HG03457 (cell line): ENCODE measurements around the gene ZNF282.

Experiments used
- ATAC-seq: cut with Tn5 transposase; IDR thresholded peaks from one replicate; pipeline ENCODE4 v1.9.1; 2021; ENCODE audit warnings: moderate number of reproducible peaks; ENCODE audit not compliant: unreplicated experiment

ZNF282 gene

GRCh38 chr7:149195180-149196150 is at the start of gene ZNF282:
Gene ZNF282 (plus strand): TSS chr7:149195546. CDS start chr7:149195590, 44 bp downstream.
- ATAC-seq, result peak; percentile 94

GRCh38 chr7:149147072-149147751 is 48.1 kb upstream of the ZNF282 start, which contains the start of gene ZNF398:
Gene ZNF398 (plus strand): TSS chr7:149147453. CDS start chr7:149147743, 290 bp downstream.
- peak; percentile 61 for ATAC-seq

- peak; percentile 30 for ATAC-seq
Measured at GRCh38 chr7:149147752-149148653, 47.3 kb upstream of the ZNF282 start.

GRCh38 chr7:149150981-149151380 is 44.4 kb upstream of the ZNF282 start:
- no peak for ATAC-seq

- ATAC-seq, result no peak
Measured at GRCh38 chr7:149153346-149153745, 42.0 kb upstream of the ZNF282 start.

GRCh38 chr7:149154056-149154455 is 41.3 kb upstream of the ZNF282 start:
- ATAC-seq, result no peak

- ATAC-seq, result no peak
Measured at GRCh38 chr7:149156898-149157297, 38.4 kb upstream of the ZNF282 start.

- no peak for ATAC-seq
Measured at GRCh38 chr7:149161241-149161848, 34.0 kb upstream of the ZNF282 start.

- ATAC-seq, result no peak
Measured at GRCh38 chr7:149166142-149166541, 29.2 kb upstream of the ZNF282 start.

- no peak for ATAC-seq
Measured at GRCh38 chr7:149166630-149167352, 28.6 kb upstream of the ZNF282 start.

GRCh38 chr7:149171892-149172533 is 23.3 kb upstream of the ZNF282 start:
- no peak for ATAC-seq

GRCh38 chr7:149172534-149172920 is 22.8 kb upstream of the ZNF282 start:
- no peak for ATAC-seq

- ATAC-seq, result no peak
Measured at GRCh38 chr7:149175150-149175549, 20.2 kb upstream of the ZNF282 start.

GRCh38 chr7:149179241-149179640 is 16.1 kb upstream of the ZNF282 start:
- ATAC-seq, result no peak

GRCh38 chr7:149180722-149181449 is 14.5 kb upstream of the ZNF282 start:
- no peak for ATAC-seq

- ATAC-seq, result no peak
Measured at GRCh38 chr7:149181450-149181790, 13.9 kb upstream of the ZNF282 start.

GRCh38 chr7:149184274-149184673 is 11.1 kb upstream of the ZNF282 start:
- ATAC-seq, result no peak

- ATAC-seq, result no peak
Measured at GRCh38 chr7:149188213-149188612, 7.1 kb upstream of the ZNF282 start.
